Measurements from ENCODE around the gene RBMX. TPM values are rescaled to one million over a fixed set of nuclear protein-coding genes. Genes with fewer than 3 reads are reported as not detected.

RBMX gene
- total and polyA plus RNA-seq, 2 of the 13 experiments (the other 11 are each of a cell fraction or from before 2014, with no cell fraction given), result 114 to 254 TPM

DNA sequence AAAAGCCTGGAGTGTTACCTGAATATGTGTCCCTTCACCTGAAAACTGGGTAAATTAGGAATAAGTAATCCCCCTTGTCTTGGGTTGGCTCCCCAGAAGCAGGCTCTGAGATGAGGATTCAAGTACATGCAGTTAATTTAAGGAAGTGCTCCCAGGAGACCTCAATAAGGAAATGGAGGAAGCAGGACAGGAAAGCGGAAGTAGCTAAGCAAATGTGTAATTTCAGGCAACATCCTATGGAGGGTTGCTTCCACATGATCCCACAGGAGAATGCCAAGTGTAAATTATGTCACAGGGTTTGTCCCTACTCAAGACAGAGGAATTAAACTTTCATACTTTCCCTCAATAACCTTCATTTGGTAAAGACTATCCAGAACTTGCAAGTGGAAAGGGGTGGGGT, 51.7 kb downstream of the RBMX start:
- FAIRE-seq (no peak), ATAC-seq (no peak), DNase-seq (ENCODE audit: low spot score) (no peak)
- ChIA-PET POLR2A (no interaction called here), CTCF (ENCODE audit: low intra/inter-chr PET ratio, low total read pairs) (no interaction called here)
- Histone ChIP-seq H2AFZ (ENCODE audit: low read length) (no peak overlapping the region), H3K4me1 (ENCODE audit: insufficient read depth, low read length) (peaks cover 9% of the 10 kb centered on the region), H3K27me3 (ENCODE audit: control insufficient read depth in 1 of 2, insufficient read depth in 2 of 2, low read length in 2 of 2) (no peaks in the 10 kb centered on the region), H3K4me2 (ENCODE audit: low read depth, low read length) (no peak overlapping the region), H3K27ac (ENCODE audit: extremely low read length, insufficient read depth, low read length) (no peak overlapping the region), H3K9ac (ENCODE audit: insufficient read depth, low read depth, low read length) (no peak overlapping the region), H3K4me3 (replicated peaks in 1 of 3; ENCODE audit: insufficient read depth in 1 of 3, low read depth in 2 of 3, low read length in 3 of 3) (no peak overlapping the region), H4K20me1 (ENCODE audit: insufficient read depth, low read length) (no peaks in the 10 kb centered on the region), H3K36me3 (replicated peaks in 1 of 2; ENCODE audit: control insufficient read depth in 1 of 2, insufficient read depth in 2 of 2, low read length in 2 of 2) (no peaks in the 10 kb centered on the region), H3K79me2 (ENCODE audit: insufficient read depth, low read length) (no peaks in the 10 kb centered on the region), H3K9me3 (ENCODE audit: low read length) (no peaks in the 10 kb centered on the region)
- intact Hi-C loops (cut with micrococcal nuclease; ENCODE audit: unreplicated experiment) (no loop called here), in situ Hi-C loops (cut with HindIII; ENCODE audit: extremely low pct_ligation_motif_present, low pct_unique_long_range_greater_than_20kb) (no loop called here)
- no peak for TF ChIP-seq U2AF1 (optimal IDR thresholded peaks at IDR 0.05; ENCODE audit: low read depth, low read length)
- no peak for TF ChIP-seq ZBTB44 (CRISPR knock-in tag; IDR thresholded peaks at IDR 0.05)
- no TSS peak for BruUV-seq (replicated peaks)
- 100% methylated on average over 1 of the region's 1 CpG for WGBS (ENCODE audit: low lambda C conversion rate)

- Histone ChIP-seq H3K27me3 (ENCODE audit: control insufficient read depth in 1 of 2, insufficient read depth in 2 of 2, low read length in 2 of 2) (no peaks in the 10 kb centered on the region), H3K9me3 (ENCODE audit: low read length) (no peaks in the 10 kb centered on the region), H3K9ac (ENCODE audit: insufficient read depth, low read depth, low read length) (no peak overlapping the region), H3K4me3 (replicated peaks in 1 of 3; ENCODE audit: insufficient read depth in 1 of 3, low read depth in 2 of 3, low read length in 3 of 3) (no peak overlapping the region), H2AFZ (ENCODE audit: low read length) (no peak overlapping the region), H3K4me2 (ENCODE audit: low read depth, low read length) (no peak overlapping the region), H3K36me3 (replicated peaks in 1 of 2; ENCODE audit: control insufficient read depth in 1 of 2, insufficient read depth in 2 of 2, low read length in 2 of 2) (no peaks in the 10 kb centered on the region), H3K27ac (ENCODE audit: extremely low read length, insufficient read depth, low read length) (no peak overlapping the region), H3K4me1 (ENCODE audit: insufficient read depth, low read length) (no peaks in the 10 kb centered on the region), H3K79me2 (ENCODE audit: insufficient read depth, low read length) (no peaks in the 10 kb centered on the region), H4K20me1 (ENCODE audit: insufficient read depth, low read length) (no peaks in the 10 kb centered on the region)
- FAIRE-seq (no peak), DNase-seq (ENCODE audit: low spot score) (no peak), ATAC-seq (no peak)
- in situ Hi-C loops (cut with HindIII; ENCODE audit: extremely low pct_ligation_motif_present, low pct_unique_long_range_greater_than_20kb), result no loop called here
- POLR2A ChIA-PET, result no interaction called here
- WGBS (ENCODE audit: low lambda C conversion rate), result no CpG with 5 or more reads among the region's 3 CpGs
- no TSS peak for BruUV-seq (replicated peaks)
- CTCF ChIA-PET (ENCODE audit: low intra/inter-chr PET ratio, low total read pairs), result no interaction called here
- intact Hi-C loops (cut with micrococcal nuclease; ENCODE audit: unreplicated experiment), result no loop called here
- TF ChIP-seq HMGA1 (CRISPR knock-in tag; conservative IDR thresholded peaks at IDR 0.05), result no peak
- TF ChIP-seq NFIC (IDR thresholded peaks at IDR 0.05; ENCODE audit: low read length), result no peak
- TF ChIP-seq FOXA3 (CRISPR knock-in tag; IDR thresholded peaks at IDR 0.05), result no peak
- TF ChIP-seq, protein P1, sequence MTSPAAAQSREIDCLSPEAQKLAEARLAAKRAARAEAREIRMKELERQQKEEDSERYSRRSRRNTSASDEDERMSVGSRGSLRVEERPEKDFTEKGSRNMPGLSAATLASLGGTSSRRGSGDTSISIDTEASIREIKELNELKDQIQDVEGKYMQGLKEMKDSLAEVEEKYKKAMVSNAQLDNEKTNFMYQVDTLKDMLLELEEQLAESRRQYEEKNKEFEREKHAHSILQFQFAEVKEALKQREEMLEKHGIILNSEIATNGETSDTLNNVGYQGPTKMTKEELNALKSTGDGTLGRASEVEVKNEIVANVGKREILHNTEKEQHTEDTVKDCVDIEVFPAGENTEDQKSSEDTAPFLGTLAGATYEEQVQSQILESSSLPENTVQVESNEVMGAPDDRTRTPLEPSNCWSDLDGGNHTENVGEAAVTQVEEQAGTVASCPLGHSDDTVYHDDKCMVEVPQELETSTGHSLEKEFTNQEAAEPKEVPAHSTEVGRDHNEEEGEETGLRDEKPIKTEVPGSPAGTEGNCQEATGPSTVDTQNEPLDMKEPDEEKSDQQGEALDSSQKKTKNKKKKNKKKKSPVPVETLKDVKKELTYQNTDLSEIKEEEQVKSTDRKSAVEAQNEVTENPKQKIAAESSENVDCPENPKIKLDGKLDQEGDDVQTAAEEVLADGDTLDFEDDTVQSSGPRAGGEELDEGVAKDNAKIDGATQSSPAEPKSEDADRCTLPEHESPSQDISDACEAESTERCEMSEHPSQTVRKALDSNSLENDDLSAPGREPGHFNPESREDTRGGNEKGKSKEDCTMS (CRISPR knock-in tag; conservative IDR thresholded peaks at IDR 0.05), result no peak
- TF ChIP-seq RFX1 (IDR thresholded peaks at IDR 0.05), result no peak
- TF ChIP-seq HIVEP1 (CRISPR knock-in tag; IDR thresholded peaks at IDR 0.05), result no peak
Measured at GRCh38 chrX:136827026-136827425, 53.5 kb downstream of the RBMX start.

Measured in HepG2 (cell line).